ACC112 (cell line): ENCODE data around the gene PLXDC1.
"Not testable (repeated sequence)": the region's sequence is repeated elsewhere in the genome, so short reads cannot be mapped to it uniquely, and the experiment has no call there.

ENCODE experiments used
- H2AFZ ChIP-seq: fragments of 200-600 bp; sonication (generic); one replicate; pipeline ENCODE4 v1.6.0; 2017; ENCODE audit warnings: antibody characterized with exemption, low read length; ENCODE audit not compliant: unreplicated experiment
- H3K27ac ChIP-seq: fragments of 200-600 bp; sonication (generic); 2 replicates; pipeline ENCODE4 v1.5.1; 2014; ENCODE audit warnings: low read depth, mild to moderate bottlenecking, antibody characterized with exemption, low read length, moderate library complexity
- H3K27me3 ChIP-seq: fragments of 200-600 bp; sonication (generic); 2 replicates; pipeline ENCODE4 v1.6.1; 2014; ENCODE audit warnings: mild to moderate bottlenecking, antibody characterized with exemption, low read length, moderate library complexity, mixed read lengths; ENCODE audit not compliant: insufficient read depth
- H3K36me3 ChIP-seq: fragments of 200-600 bp; sonication (generic); 2 replicates; pipeline ENCODE4 v1.6.1; 2016; ENCODE audit warnings: mild to moderate bottlenecking, antibody characterized with exemption, low read length, moderate library complexity, mixed read lengths; ENCODE audit not compliant: insufficient read depth
- H3K4me1 ChIP-seq: fragments of 200-600 bp; sonication (generic); one replicate; pipeline ENCODE4 v1.6.1; 2016; ENCODE audit warnings: low read length, mixed read lengths; ENCODE audit not compliant: insufficient read depth, unreplicated experiment, control insufficient read depth
- H3K4me3 ChIP-seq: fragments of 200-600 bp; sonication (generic); 2 replicates; pipeline ENCODE4 v1.5.1; 2014; ENCODE audit warnings: mild to moderate bottlenecking, low read depth, low read length
- H3K79me2 ChIP-seq: fragments of 200-600 bp; sonication (generic); one replicate; pipeline ENCODE4 v1.6.0; 2016; ENCODE audit warnings: low read length; ENCODE audit not compliant: control insufficient read depth, unreplicated experiment, insufficient read depth

Gene PLXDC1

GRCh38 chr17:39169101-39169500, 17.7 kb upstream of the PLXDC1 start:
- H3K79me2 ChIP-seq = no peaks in the 10 kb centered on the region
- H3K4me1 ChIP-seq = no peaks in the 10 kb centered on the region
- no peak overlapping the region for H2AFZ ChIP-seq
- peaks cover 23% of the 10 kb centered on the region for H3K27me3 ChIP-seq
- H3K4me3 ChIP-seq = no peak overlapping the region
- H3K27ac ChIP-seq = no peak overlapping the region
- no peaks in the 10 kb centered on the region for H3K36me3 ChIP-seq

DNA sequence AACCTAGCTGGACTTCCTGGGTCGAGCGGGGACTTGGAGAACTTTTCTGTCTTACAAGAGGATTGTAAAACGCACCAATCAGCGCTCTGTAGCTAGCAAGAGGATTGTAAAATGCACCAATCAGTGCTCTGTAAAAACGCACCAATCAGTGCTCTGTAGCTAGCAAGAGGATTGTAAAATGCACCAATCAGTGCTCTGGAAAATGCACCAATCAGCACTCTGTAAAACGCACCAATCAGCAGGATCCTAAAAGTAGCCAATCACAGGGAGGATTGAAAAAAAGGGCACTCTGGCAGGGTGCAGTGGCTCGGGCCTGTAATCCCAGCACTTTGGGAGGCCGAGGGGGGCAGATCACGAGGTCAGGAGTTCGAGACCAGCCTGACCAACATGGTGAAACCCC, 17.1 kb upstream of the PLXDC1 start:
- not testable (repeated sequence) for H3K36me3 ChIP-seq, H3K27ac ChIP-seq, H3K4me3 ChIP-seq, H3K4me1 ChIP-seq, H3K79me2 ChIP-seq, H2AFZ ChIP-seq
- H3K27me3 ChIP-seq = peaks cover 23% of the 10 kb centered on the region

- no peaks in the 10 kb centered on the region for H3K79me2 ChIP-seq
- no peak overlapping the region for H3K27ac ChIP-seq
- H2AFZ ChIP-seq = no peak overlapping the region
- H3K27me3 ChIP-seq = peaks cover 23% of the 10 kb centered on the region
- H3K36me3 ChIP-seq = no peaks in the 10 kb centered on the region
- H3K4me3 ChIP-seq = no peak overlapping the region
- H3K4me1 ChIP-seq = no peaks in the 10 kb centered on the region
Observed at GRCh38 chr17:39167476-39167875, 16.0 kb upstream of the PLXDC1 start.

GRCh38 chr17:39166437-39167335, 15.2 kb upstream of the PLXDC1 start:
- Histone ChIP-seq H3K79me2 (no peaks in the 10 kb centered on the region), H2AFZ (no peak overlapping the region), H3K36me3 (no peaks in the 10 kb centered on the region), H3K4me3 (no peak overlapping the region), H3K27me3 (peaks cover 23% of the 10 kb centered on the region), H3K27ac (no peak overlapping the region), H3K4me1 (no peaks in the 10 kb centered on the region)

DNA sequence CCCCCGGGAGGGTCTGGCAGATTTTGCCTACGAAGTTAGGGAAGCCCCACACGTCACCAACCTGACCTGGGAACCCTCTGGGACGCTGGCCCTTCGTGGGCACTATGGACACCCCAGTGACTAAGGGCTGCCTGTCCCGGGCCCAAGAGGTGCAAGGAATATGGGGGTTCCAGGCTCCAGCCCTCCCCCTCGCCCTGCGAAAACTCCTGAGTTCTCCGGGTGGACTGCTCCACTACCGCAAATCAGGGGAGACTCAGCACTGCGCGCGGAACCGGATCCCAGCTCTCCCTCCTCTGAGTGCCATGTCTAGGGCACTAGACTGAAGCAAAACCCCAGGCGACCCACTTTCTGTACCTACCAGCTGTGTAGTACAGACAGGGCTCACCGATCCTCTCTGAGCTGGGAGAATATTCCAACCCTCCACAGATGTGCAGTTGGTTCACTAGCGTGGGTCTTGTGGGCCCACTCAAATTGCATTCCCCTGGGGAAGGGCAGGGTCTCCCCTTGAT, 14.5 kb upstream of the PLXDC1 start, which contains the start of gene ARL5C:
Gene ARL5C, minus strand, starts transcription at position 321 of the 509 bp plus-strand sequence. CDS start 401 bp downstream, outside the sequence.
- Histone ChIP-seq H3K4me3 (peak within 1 kb of the TSS; percentile 75), H3K79me2 (no peaks in the 10 kb centered on the region), H3K4me1 (no peaks in the 10 kb centered on the region), H3K27ac (no peak within 1 kb of the TSS), H3K27me3 (peaks cover 23% of the 10 kb centered on the region), H2AFZ (peak within 1 kb of the TSS; percentile 60), H3K36me3 (no peaks in the 10 kb centered on the region)

- peak overlapping the region; percentile 60 for H2AFZ ChIP-seq
- no peaks in the 10 kb centered on the region for H3K36me3 ChIP-seq
- H3K4me1 ChIP-seq = no peaks in the 10 kb centered on the region
- no peaks in the 10 kb centered on the region for H3K79me2 ChIP-seq
- peak overlapping the region; percentile 75 for H3K4me3 ChIP-seq
- peaks cover 23% of the 10 kb centered on the region for H3K27me3 ChIP-seq
- no peak overlapping the region for H3K27ac ChIP-seq
Observed at GRCh38 chr17:39165178-39165840, 13.9 kb upstream of the PLXDC1 start.

- H3K79me2 ChIP-seq = no peaks in the 10 kb centered on the region
- H3K27me3 ChIP-seq = peaks cover 23% of the 10 kb centered on the region
- peak overlapping the region; percentile 75 for H3K4me3 ChIP-seq
- no peaks in the 10 kb centered on the region for H3K4me1 ChIP-seq
- H2AFZ ChIP-seq = peak overlapping the region; percentile 60
- no peak overlapping the region for H3K27ac ChIP-seq
- no peaks in the 10 kb centered on the region for H3K36me3 ChIP-seq
Observed at GRCh38 chr17:39164675-39165143, 13.3 kb upstream of the PLXDC1 start.

DNA sequence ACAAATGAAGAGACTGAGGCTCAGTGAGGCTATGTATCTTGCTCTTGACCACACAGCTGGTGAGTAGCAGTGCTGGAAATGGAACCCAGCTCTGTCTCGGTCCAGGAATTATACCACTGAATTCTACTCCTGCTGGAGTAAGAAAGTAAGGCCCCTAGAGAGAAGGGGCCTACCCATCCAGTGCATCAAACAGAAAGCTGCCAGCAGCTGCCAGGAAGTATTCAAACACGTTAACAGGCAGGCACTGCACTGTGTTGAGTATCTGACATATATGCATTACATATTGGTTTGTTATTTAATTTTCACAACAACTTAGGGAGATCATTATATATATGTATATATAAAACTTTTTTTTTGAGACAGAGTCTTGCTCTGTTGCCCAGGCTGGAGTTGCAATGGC, 10.5 kb upstream of the PLXDC1 start:
- Histone ChIP-seq H3K36me3 (no peaks in the 10 kb centered on the region), H3K4me1 (no peaks in the 10 kb centered on the region), H3K27me3 (peaks cover 21% of the 10 kb centered on the region), H2AFZ (no peak overlapping the region), H3K4me3 (no peak overlapping the region), H3K79me2 (no peaks in the 10 kb centered on the region), H3K27ac (no peak overlapping the region)

DNA sequence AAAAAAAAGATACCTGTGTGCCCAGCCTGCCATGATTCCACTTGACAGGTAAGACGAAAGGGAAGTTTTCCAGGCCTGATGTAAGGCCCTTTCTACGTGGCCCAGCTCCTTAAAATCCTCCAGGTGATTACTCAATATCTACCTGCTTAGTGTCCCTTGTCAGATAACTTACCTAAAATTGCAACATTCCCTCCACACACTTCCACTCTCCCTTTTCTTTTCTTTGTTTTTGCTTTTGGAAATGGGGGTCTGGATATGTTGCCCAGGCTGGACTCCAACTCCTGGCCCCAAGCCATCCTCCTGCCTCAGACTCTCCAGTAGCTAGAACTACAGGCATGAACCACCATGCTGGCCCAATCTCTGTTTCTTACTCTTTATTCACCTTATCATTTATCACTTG, 7.2 kb upstream of the PLXDC1 start:
- Histone ChIP-seq H3K4me3 (no peak overlapping the region), H2AFZ (no peak overlapping the region), H3K79me2 (no peaks in the 10 kb centered on the region), H3K4me1 (no peaks in the 10 kb centered on the region), H3K36me3 (no peaks in the 10 kb centered on the region), H3K27ac (no peak overlapping the region), H3K27me3 (no peaks in the 10 kb centered on the region)

GRCh38 chr17:39156491-39156890, 5.1 kb upstream of the PLXDC1 start:
- Histone ChIP-seq H3K27me3 (peaks cover 6% of the 10 kb centered on the region; the same call in 1 of the 2 replicates), H3K27ac (no peak overlapping the region), H3K4me1 (peaks cover 9% of the 10 kb centered on the region), H3K36me3 (no peaks in the 10 kb centered on the region), H3K79me2 (no peaks in the 10 kb centered on the region), H2AFZ (no peak overlapping the region), H3K4me3 (no peak overlapping the region)
